ENCODE data around the gene TMEM269.
A peak's percentile ranks its signal among the peaks of the same experiment; 100 is the strongest.
"Not testable (repeated sequence)": the region's sequence is repeated elsewhere in the genome, so short reads cannot be mapped to it uniquely, and the experiment has no call there.

The TMEM269 gene

DNA sequence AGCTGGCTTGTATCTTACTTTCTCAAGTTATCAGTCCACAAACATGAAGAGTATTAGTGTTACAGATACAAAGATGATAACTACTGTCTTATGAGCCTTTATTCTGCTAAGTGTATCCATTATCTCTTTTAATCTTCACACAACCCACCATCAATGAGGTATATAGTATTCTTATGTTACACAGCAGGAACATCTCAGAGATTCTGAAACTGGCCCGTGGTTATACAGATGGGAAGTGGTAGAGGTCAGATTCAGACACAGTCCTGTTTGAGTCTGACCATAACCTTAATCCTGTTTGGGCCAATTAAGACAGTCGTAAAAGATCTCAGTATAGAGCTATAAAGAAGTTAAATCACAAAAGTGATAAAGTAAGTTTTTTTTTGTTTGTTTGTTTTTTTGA lies 5.1 kb upstream of the TMEM269 start:
- DNase-seq, result no peak

DNA sequence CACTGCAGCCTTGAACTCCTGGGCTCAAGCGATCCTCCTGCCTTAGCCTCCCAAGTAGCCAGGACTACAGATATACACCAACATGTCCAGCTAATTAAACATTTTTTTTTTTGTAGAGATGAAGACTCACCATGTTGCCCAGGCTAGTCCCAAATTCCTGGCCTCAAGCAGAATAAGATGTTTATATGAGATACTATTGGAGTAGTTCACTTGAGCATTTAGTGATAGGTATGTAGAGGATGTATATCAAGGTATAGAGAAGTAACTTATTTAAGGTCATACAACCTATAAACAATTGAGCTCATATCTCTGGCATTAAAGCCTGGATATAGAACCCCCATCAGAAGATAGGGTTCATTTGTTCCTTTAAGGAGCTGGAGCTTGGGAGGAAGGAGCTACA lies 4.6 kb upstream of the TMEM269 start:
- DNase-seq, result no peak

DNA sequence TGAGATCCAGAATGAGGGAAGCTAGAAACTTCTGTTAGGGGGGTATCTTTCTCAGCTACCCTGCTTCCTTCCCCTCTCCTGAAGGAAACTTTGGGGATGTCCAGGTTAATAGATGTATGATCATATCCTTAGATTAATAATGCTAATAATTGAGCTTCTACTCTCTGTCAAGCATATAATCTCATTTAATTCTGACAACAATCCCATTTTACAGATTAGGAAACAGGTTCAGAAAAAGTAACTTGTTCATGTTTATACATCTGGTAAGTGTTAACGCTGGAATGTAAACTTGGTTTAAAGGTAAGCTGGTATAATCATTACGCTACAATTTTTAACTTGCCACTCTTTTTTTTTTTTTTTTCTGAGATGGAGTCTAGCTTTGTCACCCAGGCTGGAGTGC lies 1.7 kb upstream of the TMEM269 start:
- no peak for DNase-seq

DNA sequence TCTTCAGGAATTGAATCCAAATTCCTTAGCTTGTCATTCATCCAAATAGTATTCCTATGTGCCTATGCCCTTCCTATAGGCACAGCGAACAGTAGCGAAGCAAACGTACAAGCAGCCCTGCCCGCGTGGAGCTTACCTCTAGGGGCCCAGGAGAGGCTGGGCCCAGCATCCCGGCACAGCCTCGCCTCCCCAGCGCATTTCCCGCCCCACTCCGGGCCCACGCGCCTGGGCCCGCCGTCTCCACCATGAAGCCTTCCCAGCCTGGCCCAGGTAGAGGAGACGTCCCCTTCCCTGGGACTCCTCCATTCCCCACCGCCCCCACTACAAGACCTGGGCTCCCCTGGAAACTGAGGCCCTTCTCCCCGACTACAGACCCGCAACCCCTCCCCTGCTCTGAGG lies 245 bp upstream of the TMEM269 start:
- DNase-seq, result no peak

DNA sequence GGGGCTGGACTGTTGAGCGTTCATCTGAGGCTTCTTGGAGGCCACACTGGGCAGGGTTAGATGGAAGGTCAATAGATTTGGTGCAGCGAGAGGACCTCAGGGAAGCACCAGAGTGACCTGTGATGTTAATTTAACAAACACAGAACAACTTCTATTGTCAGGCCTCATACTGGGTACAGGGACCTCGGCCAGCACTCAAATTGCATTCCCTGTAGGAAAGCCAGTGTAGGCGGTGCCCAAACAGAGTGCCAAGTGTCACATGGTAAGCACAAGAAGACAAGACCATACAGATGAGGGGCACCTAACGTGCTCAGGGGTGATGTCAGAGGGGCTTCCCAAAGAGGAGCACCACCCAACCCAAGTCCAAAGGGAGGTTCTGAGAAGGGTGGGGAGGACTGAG lies 1.3 kb downstream of the TMEM269 start:
- no peak for DNase-seq

DNA sequence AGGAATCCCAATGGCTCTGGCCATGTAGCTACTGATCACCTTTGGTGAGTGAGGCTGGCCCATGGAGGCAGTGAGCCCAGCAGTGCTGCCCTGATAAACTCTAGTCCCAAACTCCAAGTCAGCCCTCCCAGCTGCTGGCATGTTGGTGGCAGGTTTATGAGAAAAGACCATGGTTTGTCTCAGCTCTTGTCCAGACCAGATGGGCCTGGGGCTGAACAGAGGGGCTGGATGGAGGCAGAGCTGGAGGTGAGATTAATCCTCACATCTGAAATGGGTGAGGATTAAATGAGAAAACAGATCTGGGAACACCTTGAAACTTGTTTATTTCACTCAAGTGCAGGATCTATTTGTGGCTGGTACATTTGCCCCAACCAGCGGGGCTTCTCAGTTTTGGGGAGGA lies 3.2 kb downstream of the TMEM269 start:
- DNase-seq, result no peak

DNA sequence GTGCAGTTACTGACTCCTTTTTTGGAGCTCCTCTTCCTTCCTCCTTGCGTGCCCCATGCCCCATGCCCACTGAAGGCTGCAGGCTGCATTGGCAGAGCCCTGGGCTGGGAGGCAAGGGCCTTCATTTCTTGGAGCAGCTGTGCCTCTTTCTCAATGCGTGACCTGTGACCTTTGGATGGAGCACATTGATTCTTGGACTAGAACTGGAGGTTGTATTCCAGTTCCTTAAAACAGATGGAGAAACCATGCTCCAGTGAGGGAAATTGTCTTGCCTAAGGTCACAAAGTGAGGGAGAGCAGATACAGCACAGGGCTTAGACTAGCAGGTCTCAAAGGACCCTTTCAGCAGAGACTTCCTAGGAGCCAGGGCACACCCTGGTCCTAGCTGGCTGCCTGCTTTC lies 9.0 kb downstream of the TMEM269 start:
- no peak for DNase-seq

DNA sequence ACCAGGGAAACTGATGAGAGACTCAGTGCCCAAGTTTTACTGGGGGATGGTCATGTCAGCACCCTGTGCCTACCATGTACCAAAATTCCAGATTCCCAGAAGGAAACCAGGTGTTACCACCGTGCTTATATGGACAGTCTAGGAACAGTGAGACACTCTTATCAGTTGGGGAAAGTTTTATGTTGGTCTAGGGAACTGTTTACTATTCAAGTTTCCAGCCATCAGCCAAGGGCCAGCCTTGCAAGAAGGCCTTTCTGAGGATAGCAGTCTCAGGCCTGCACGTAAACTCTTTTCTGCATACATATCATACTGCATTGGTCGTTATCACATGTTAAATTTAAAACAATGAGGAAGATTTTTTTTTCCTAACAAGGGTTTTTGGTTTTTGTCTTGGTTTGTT lies 12.6 kb downstream of the TMEM269 start:
- DNase-seq, result no peak

DNA sequence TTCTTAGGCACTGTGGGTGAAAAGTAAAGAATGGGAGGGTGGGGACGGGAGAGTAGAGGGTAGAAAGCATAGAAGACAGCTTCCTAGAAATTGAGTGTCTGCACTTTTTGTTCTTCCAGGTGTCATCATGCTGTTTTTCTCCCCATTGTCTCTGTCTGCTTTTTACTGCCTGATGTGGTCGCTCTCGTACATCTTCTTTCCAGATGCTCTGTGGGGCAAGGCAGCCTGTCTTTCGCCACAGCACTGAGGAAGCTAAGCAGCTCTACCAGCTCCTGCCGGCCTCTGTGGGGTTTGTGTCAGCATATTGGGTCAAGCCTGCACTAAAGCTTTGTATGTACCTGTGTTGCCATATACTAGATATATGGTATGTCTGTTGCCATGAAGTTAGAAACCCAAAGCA lies 13.2 kb downstream of the TMEM269 start:
- DNase-seq, result no peak

DNA sequence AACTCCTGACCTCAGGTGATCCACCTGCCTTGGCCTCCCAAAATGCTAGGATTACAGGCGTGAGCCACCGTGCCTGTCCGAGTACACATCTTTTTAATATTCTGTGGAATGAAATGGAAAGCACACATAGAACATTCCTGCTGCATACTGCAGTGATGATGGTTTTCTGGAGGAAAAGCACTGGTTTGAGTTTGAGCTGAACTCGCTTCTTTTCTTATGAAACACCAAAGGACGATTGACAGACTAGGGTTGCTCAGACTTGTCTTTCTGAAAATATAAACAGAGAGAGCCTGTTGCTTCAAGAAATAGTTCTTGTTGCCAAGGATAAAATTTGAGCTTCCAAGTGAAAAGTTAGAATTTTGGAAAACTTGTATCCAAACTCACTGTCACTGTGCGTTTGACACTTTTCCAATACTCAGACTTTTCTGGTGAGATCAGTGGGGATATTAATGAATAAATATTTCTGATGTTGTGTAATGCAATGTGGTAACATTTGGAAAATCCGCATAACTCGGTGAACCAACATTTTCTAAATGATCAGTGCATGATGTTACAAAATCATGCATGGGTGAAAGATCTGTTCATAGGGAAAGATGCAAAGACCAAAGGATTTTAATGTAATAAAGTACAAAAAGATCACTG lies 17.2 kb downstream of the TMEM269 start:
- no peak for DNase-seq

DNA sequence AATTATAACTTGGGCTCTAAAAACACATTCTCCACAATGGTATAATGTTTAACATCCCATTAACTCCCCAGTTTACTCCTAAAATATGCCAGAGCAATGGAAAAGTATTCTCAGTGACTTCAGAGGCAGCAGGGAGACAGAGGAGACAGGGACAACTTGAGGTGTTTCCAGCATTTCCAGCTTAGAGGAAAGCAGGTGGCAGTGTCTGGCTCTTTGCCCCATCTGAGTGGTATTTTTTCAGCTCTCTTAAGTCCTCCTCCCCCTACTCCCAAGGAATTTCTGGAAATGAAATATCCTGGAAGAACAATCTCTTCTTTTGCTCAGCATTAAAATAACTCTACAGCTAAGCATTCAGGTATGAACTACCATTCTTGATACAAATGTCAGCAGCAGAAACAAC lies 21.4 kb downstream of the TMEM269 start:
- DNase-seq, result no peak

DNA sequence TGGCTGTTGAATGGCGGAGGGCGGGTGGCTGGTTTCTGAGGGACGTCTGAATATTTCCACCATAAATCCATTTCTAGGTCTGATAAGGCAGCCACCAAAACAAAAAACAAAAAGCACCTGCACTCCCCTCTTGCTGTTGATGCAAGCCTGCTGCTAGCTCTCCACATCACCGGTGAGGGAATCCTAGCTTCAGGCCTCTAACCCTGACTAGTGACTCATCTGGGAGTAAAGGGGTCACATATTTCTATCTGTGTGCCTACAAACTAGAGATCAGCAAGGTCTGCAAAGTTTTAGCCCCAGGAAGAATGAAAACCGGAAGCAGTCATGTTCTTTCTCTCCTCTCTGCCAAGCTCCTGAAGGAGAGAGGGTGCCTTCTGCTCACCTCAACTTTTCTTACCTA lies 21.8 kb downstream of the TMEM269 start:
- DNase-seq, result no peak

DNA sequence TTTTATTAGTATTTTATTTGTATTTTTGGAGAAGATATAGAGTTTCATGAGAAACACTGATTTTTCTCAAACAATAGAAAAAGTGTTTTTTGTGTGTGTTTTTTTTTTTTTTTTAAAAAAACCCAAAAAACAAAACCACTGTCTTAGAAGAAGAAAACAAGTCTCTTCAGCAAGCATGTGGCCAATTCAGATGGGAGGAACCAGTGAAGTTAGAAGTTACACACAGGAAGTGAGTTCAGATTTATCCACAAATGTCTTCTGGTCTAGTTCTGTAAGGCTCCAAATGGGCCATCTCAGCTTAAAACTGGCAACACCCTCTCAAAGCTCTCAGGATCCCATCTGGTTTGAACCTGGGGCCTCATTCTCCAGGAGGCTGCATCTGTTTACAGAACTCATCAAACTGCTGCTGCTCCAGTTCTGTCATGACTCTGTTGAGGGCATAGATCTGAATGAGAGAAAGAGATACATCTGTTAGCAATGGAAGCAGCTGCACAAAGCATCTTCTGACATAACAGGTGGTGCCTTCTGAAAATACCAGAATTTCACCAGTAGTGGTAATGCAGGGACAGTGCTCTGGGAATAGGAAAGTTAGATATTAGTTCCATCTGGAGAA lies 22.4 kb downstream of the TMEM269 start:
- peak; percentile 37 for DNase-seq

DNA sequence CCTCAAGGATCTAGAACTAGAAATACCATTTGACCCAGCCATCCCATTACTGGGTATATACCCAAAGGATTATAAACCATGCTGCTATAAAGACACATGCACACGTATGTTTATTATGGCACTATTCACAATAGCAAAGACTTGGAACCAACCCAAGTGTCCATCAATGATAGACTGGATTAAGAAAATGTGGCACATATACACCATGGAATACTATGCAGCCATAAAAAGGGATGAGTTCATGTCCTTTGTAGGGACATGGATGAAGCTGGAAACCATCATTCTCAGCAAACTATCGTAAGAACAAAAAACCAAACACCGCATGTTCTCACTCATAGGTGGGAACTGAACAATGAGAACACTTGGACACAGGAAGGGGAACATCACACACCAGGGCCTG lies 30.0 kb downstream of the TMEM269 start:
- DNase-seq, result not testable (repeated sequence)

DNA sequence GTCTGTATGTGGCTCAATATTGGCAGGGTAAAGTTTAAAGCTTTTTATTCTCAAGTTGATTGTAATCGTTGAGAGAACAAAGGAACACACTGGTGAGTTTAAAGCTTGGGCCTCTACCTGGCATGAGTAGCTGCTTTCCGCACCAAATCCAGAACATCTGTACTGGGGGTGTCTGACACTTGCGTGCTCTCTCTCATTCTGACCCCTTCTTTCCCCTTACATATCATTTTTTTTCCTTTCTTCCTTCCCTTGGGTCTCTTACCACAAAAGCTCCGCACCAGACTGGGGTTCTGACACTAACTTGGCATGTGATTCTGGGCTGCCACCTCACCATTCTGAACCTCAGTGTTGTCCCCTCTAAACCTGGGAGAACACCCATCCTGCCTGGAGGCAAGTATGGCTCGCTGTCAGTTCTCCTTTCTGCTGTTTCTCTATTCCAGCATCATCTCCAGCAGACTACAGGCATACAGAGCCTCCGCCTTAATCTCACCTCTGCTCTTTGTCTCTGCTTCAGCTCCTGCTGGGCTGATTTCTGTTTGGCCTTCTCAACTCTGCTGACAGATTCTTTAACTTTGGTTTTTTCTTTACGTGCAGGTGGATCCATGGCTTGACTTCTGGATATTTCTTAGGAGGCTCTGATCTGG lies 31.3 kb downstream of the TMEM269 start:
- peak; percentile 45 for DNase-seq

DNA sequence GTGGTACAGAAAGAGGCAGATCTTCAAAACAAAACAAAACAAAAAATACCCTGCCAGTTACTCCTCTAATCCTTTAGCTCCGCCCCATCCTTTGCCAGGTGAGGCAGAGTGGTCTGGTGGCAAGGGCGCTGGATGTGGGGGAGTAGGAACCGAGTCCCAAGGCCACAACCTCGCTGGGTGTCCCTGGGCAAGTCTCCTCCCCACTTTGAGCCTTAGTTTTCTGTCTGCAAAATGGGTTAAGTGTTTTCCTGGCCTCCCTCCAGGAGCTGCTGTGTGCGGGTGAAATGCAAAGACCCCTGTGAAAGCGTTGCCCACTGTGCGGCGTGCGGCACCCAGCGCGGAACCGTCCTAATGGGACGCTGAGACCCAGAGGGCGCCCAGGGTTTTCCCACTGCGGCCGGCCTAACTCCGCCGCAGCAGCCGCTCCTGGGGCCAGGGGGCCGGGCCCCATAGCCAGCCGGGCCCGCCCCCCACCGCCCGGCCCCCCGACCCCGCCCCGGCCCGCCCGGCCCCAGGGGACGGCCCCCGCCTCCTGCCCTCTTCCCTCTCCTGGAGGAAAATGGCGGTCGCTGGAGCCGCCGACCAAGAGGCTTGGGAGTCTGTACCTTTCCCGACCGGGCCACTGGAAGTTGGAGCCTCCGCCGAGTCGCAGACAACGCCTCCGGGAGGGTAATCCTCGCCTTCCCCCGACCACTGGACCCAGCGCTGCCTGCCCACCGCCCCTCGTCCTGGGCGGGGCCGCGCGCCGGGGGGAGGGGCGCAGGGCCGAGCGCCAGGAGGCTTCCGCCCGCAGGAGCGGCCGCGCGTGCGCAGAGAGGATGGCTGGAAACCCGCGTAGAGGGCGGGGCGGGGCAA lies 32.0 kb downstream of the TMEM269 start, which contains the start of the genes ERMAP and SVBP:
Gene ERMAP, plus strand, starts transcription at position 538 of the 855 bp plus-strand sequence. CDS start 13,327 bp downstream, outside the sequence.
Gene SVBP, minus strand, starts transcription at position 813 of the 855 bp plus-strand sequence. CDS start 853 bp downstream, outside the sequence.
- DNase-seq, result peak; percentile 96

DNA sequence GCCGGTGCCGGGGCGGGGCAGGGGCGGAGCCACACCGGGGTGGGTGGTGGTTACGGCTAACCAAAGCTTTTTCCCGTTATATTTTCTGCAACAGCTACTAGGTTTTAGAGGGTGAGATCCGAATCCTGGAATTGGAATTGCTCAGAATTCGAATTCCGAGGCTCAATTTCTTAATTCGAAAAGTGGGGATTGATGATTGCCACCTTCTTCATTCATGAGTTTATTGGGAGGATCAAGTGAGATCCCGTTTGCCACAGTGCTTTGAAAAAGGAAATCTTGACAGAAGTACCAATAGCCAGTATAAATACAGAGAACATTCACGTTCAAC lies 32.6 kb downstream of the TMEM269 start:
- DNase-seq, result no peak

DNA sequence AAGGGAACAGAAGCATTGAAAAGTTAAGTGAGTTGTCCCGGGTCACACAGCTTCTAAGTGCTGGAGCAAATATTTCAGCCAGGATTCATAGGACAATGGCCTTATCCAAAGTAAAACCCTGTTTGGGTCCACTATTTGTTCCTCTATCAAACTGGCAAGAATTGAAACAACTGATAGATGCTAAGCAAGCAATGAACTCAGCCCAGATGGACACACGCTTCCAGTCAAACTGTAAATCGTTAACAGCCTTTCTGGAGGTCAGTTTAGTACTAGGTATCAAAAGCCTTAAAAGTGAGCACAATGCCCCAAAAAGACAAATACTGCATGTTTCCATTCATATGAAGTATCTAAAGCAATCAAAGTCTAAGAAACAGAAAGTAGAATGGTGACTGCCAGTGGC lies 33.2 kb downstream of the TMEM269 start:
- no peak for DNase-seq

DNA sequence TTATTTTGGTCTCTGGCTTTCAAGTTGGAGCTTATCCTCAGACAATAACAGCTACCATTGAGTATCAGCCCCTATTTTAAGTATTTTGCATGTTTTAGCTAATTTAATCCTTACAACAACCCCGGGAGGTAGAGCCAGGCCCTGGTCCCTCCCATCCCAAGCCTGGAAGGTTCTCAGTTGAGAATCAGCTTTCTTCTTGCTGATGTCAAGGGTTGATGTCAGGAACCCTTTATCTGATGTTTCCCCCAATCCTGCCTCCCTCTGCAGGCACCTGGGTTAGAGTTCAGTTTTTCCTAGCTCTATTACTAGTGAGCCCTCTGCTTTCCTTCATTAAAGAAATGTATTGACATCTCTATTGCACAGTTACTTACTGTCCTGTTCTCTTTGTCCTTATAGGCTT lies 36.0 kb downstream of the TMEM269 start:
- DNase-seq, result no peak

DNA sequence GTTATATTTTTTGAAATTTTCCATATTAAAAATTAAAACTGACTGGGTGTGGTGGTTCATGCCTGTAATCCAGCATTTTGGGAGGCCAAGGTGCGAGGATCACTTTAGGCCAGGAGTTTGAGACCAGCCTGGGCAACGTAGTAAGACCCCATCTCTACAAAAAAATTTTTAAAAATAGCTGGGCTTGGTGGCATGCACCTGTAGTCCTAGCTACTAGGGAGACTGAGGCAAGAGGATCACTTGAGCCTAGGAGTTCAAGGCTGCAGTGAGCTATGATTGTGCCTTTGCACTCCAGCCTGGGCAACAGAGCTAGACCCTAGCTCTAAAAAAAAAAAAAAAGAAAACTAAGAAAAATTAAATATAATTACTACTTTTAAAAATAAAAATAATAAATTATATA lies 36.9 kb downstream of the TMEM269 start:
- DNase-seq, result no peak

DNA sequence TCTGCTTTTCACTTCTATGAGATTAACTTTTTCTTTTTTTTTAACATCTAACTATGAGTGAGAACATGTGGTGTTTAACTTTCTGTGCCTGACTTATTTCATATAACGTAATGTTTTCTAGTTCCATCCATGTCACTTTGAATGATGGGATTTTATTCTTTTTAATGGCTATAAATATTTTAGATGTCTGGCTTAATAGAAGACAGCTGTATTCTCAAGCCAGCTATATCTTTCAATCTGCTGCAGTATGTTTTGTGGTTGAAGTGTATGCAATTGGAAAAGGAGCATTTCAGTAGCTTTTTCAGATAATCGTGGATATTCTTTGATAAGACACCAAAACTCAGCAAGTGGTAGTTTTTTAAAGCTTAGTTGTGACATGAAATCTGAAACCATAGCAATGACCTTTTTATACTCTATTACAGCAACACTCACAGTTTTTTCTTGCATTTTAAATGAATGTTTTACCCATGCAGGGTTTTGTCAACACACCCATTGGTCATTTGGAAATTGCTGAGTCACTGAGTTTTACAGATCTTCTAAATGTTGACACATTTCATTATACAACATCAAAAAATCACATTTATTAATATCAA lies 38.1 kb downstream of the TMEM269 start:
- DNase-seq, result no peak

DNA sequence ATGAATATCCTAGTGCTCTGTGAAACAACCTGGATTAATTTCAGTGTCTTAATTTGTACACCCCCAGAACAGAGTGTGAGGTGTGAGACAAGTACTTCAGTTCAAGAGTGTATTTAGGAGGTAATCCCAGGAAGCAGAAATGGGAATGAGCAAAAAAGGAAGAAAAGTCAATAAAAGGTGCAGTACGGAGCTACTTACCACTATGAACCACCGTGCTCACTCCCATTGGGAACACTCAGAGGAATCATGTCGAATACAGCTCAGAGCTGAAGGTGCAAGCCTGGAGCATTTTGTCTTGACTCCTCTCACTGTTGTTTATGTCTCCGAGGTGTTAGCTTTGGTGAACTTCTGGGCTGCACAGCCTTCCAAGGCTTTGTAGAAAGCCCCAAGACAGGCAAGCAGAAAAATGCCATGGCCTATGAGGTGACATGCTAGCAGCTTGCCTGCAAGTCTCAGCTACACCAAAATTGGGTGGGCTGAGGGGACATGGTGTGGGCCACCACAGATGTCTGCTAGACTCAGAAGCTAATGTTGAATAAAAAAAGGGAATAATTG lies 39.8 kb downstream of the TMEM269 start:
- no peak for DNase-seq
